Measurements from ENCODE around the gene NSMCE1.

DNA sequence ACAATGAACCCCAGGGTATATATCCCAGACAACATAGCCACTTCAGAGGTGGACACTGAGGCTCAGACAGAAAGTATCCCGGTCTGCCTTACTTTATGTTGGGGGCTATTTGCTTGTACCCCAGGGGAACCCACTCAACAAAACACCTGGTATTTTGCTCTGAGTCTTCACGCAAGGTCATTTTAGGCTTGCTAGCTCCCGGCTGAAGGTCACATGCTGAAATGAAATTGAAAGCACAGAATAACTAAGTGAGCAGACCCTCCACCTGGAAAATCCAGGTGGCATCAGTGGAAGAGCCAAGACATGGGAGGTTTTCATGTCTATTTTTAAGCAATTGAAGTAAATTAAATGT is 69.4 kb downstream of the NSMCE1 start:
- TF ChIP-seq, protein P1, sequence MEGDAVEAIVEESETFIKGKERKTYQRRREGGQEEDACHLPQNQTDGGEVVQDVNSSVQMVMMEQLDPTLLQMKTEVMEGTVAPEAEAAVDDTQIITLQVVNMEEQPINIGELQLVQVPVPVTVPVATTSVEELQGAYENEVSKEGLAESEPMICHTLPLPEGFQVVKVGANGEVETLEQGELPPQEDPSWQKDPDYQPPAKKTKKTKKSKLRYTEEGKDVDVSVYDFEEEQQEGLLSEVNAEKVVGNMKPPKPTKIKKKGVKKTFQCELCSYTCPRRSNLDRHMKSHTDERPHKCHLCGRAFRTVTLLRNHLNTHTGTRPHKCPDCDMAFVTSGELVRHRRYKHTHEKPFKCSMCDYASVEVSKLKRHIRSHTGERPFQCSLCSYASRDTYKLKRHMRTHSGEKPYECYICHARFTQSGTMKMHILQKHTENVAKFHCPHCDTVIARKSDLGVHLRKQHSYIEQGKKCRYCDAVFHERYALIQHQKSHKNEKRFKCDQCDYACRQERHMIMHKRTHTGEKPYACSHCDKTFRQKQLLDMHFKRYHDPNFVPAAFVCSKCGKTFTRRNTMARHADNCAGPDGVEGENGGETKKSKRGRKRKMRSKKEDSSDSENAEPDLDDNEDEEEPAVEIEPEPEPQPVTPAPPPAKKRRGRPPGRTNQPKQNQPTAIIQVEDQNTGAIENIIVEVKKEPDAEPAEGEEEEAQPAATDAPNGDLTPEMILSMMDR (conservative IDR thresholded peaks at IDR 0.05 in 1 of 2, IDR thresholded peaks at IDR 0.05 in 1 of 2; ENCODE audit: low read depth in 1 of 2, low read length in 2 of 2): no peak
- TF ChIP-seq EZH2 (IDR thresholded peaks at IDR 0.05; ENCODE audit: low read length, missing control alignments): no peak

Data from fibroblast of lung (primary cell).